GM23338 (cell line): ENCODE measurements around the gene USP15. TPM values are rescaled to one million over a fixed set of nuclear protein-coding genes. Genes with fewer than 3 reads are reported as not detected.

ENCODE experiments used
- ATAC-seq: fragments of 200-7000 bp; cut with Tn5 transposase; 3 replicates; pipeline ENCODE4 v1.9.1; 2020
- DNase-seq: peaks from one replicate; pipeline ENCODE4 v3.0.0-alpha.2; 2015; ENCODE audit warnings: low spot score
- H2AFZ ChIP-seq: fragments of 200-600 bp; sonication (generic); 2 replicates; pipeline ENCODE4 v1.8.0; 2016; ENCODE audit warnings: antibody characterized with exemption, mild to moderate bottlenecking, moderate library complexity
- H3F3A ChIP-seq: fragments of 200-600 bp; sonication (generic); replicated peaks from 2 replicates; pipeline ENCODE4 v1.8.0; 2017; ENCODE audit warnings: antibody characterized with exemption, mixed run types, low read depth
- H3K27ac ChIP-seq: fragments of 200-600 bp; sonication (generic); 2 replicates; pipeline ENCODE4 v1.6.1; 2016; ENCODE audit warnings: low read depth
- H3K27me3 ChIP-seq: fragments of 200-600 bp; sonication (generic); 2 replicates; pipeline ENCODE4 v1.8.0; 2016; ENCODE audit warnings: mild to moderate bottlenecking, mixed run types, moderate library complexity; ENCODE audit not compliant: insufficient read depth
- H3K36me3 ChIP-seq: fragments of 200-600 bp; sonication (generic); 2 replicates; pipeline ENCODE4 v1.8.0; 2016; ENCODE audit warnings: mild to moderate bottlenecking; ENCODE audit not compliant: insufficient read depth
- H3K4me1 ChIP-seq: fragments of 200-600 bp; sonication (generic); 2 replicates; pipeline ENCODE4 v1.8.0; 2016; ENCODE audit warnings: mild to moderate bottlenecking, moderate library complexity; ENCODE audit not compliant: insufficient read depth
- H3K4me2 ChIP-seq: fragments of 200-600 bp; sonication (generic); 2 replicates; pipeline ENCODE4 v1.7.1; 2017; ENCODE audit warnings: mixed run types
- H3K4me3 ChIP-seq: fragments of 200-600 bp; sonication (generic); 2 replicates; pipeline ENCODE4 v1.6.1; 2016; ENCODE audit warnings: mixed run types
- H3K79me2 ChIP-seq: fragments of 200-600 bp; sonication (generic); replicated peaks from 2 replicates; pipeline ENCODE4 v1.8.0; 2017; ENCODE audit warnings: mild to moderate bottlenecking; ENCODE audit not compliant: insufficient read depth
- H3K9me2 ChIP-seq: fragments of 200-600 bp; sonication (generic); 2 replicates; pipeline ENCODE4 v1.8.0; 2017; ENCODE audit not compliant: insufficient read depth
- H4K20me1 ChIP-seq: fragments of 200-600 bp; sonication (generic); replicated peaks from 2 replicates; pipeline ENCODE4 v1.8.0; 2017; ENCODE audit warnings: mild to moderate bottlenecking; ENCODE audit not compliant: insufficient read depth
- H3K27ac Mint-ChIP-seq: 2 replicates; pipeline ENCODE4 v1.8.0; 2020; ENCODE audit warnings: inconsistent platforms, mild to moderate bottlenecking, moderate library complexity, mixed read lengths
- H3K27me3 Mint-ChIP-seq: 3 replicates; pipeline ENCODE4 v1.8.0; 2022; ENCODE audit warnings: low read depth, mild to moderate bottlenecking, moderate library complexity, mixed read lengths, inconsistent platforms; ENCODE audit not compliant: insufficient read depth, poor library complexity
- H3K36me3 Mint-ChIP-seq: 3 replicates; pipeline ENCODE4 v1.8.0; 2021; ENCODE audit warnings: low read depth, mild to moderate bottlenecking, inconsistent platforms, moderate library complexity, mixed read lengths
- H3K4me1 Mint-ChIP-seq: 3 replicates; pipeline ENCODE4 v1.8.0; 2020; ENCODE audit warnings: mild to moderate bottlenecking, inconsistent platforms, mixed read lengths
- H3K4me3 Mint-ChIP-seq: 3 replicates; pipeline ENCODE4 v1.8.0; 2021; ENCODE audit warnings: moderate library complexity, mild to moderate bottlenecking, inconsistent platforms, mixed read lengths
- H3K9me3 Mint-ChIP-seq: 3 replicates; pipeline ENCODE4 v1.8.0; 2020; ENCODE audit warnings: moderate library complexity, mild to moderate bottlenecking, inconsistent platforms, mixed read lengths
- CTCF ChIP-seq, 2 experiments: fragments of 200-600 bp in 1 of 2; sonication (generic) in 1 of 2; conservative IDR thresholded peaks; 2 replicates each; pipeline versions ENCODE4 v1.5.1 to v1.6.1; 2016 to 2017; ENCODE audit warnings: antibody characterized with exemption in 2 of 2, low read depth in 2 of 2, mild to moderate bottlenecking in 2 of 2, moderate library complexity in 1 of 2
- ETS1 ChIP-seq: IDR thresholded peaks from 2 replicates; pipeline ENCODE4 v1.6.1; 2016; ENCODE audit warnings: antibody characterized with exemption
- EZH2 ChIP-seq: fragments of 200-600 bp; sonication (generic); IDR thresholded peaks from one replicate; pipeline ENCODE4 v1.8.0; 2017; ENCODE audit warnings: antibody characterized with exemption, mild to moderate bottlenecking, low read depth; ENCODE audit not compliant: unreplicated experiment
- JUNB ChIP-seq: IDR thresholded peaks from one replicate; pipeline ENCODE4 v1.6.1; 2016; ENCODE audit warnings: antibody characterized with exemption; ENCODE audit not compliant: unreplicated experiment
- NANOG ChIP-seq: IDR thresholded peaks from 2 replicates; pipeline ENCODE4 v1.6.1; 2016; ENCODE audit warnings: antibody characterized with exemption, borderline replicate concordance
- POLR2AphosphoS5 ChIP-seq: IDR thresholded peaks from 2 replicates; pipeline ENCODE4 v1.6.1; 2016; ENCODE audit warnings: antibody characterized with exemption, low read depth
- REST ChIP-seq: IDR thresholded peaks from one replicate; pipeline ENCODE4 v1.6.1; 2018; ENCODE audit warnings: antibody characterized with exemption; ENCODE audit not compliant: unreplicated experiment
- STAT1 ChIP-seq: IDR thresholded peaks from one replicate; pipeline ENCODE4 v1.6.1; 2016; ENCODE audit warnings: antibody characterized with exemption; ENCODE audit not compliant: unreplicated experiment
- ZNF114 ChIP-seq: fragments of 250-450 bp; sonication (Bioruptor Pico); IDR thresholded peaks from 2 replicates; pipeline ENCODE4 v1.5.0; 2020; ENCODE audit warnings: mild to moderate bottlenecking, moderate library complexity
- ZNF331 ChIP-seq: fragments of 250-450 bp; sonication (Bioruptor Pico); IDR thresholded peaks from 2 replicates; pipeline ENCODE4 v1.5.0; 2020; ENCODE audit warnings: low read depth, mild to moderate bottlenecking, moderate library complexity
- ZNF462 ChIP-seq: fragments of 250-450 bp; sonication (Bioruptor Pico); IDR thresholded peaks from 2 replicates; pipeline ENCODE4 v1.5.0; 2020; ENCODE audit warnings: mild to moderate bottlenecking, moderate library complexity
- polyA plus RNA-seq: library from polyadenylated mRNA; unstranded; fragments of >200 nt; fragmentation: Nextera tagmentation; extraction: Ambion mirVana; gene quantifications from 2 replicates; pipeline ENCODE4 v1.2.1, GENCODE V29; 2016
- total RNA-seq: library from RNA; depleted of rRNA; stranded (reverse); fragments of >200 nt; shearing (Covaris generic); gene quantifications from 2 replicates; pipeline ENCODE4 v1.2.3, GENCODE V29; 2014

USP15 gene
- total and polyA plus RNA-seq, 2 experiments from 2014 or later, result 29.5 to 60.3 TPM

GRCh38 chr12:62294378-62294777 is 34.2 kb downstream of the USP15 start (continued):
- TF ChIP-seq NANOG (no peak), CTCF (conservative IDR thresholded peaks at IDR 0.05; ENCODE audit: low read depth in 2 of 2) (no peak), ETS1 (no peak), STAT1 (no peak), JUNB (no peak), ZNF114 (CRISPR knock-in tag) (no peak), EZH2 (no peak), POLR2AphosphoS5 (no peak), ZNF331 (CRISPR knock-in tag) (no peak)

GRCh38 chr12:62296001-62296400 is 35.8 kb downstream of the USP15 start:
- Histone ChIP-seq H2AFZ (no peak overlapping the region), H3K27me3 (no peaks in the 10 kb centered on the region), H3K27ac (no peak overlapping the region), H3K36me3 (no peaks in the 10 kb centered on the region), H4K20me1 (no peaks in the 10 kb centered on the region), H3K79me2 (peaks cover 29% of the 10 kb centered on the region), H3K4me1 (peaks cover 4% of the 10 kb centered on the region; the same call in 1 of the 2 replicates), H3F3A (no peaks in the 10 kb centered on the region), H3K4me3 (no peak overlapping the region), H3K9me2 (no peaks in the 10 kb centered on the region), H3K4me2 (no peak overlapping the region)
- H3K9me3 Mint-ChIP-seq, result no peaks in the 10 kb centered on the region
- no peak overlapping the region for H3K4me3 Mint-ChIP-seq
- H3K4me1 Mint-ChIP-seq, result peaks cover 15% of the 10 kb centered on the region
- no peak for ATAC-seq
- DNase-seq, result no peak
- H3K27ac Mint-ChIP-seq, result no peak overlapping the region
- H3K27me3 Mint-ChIP-seq, result peaks cover 4% of the 10 kb centered on the region
- peaks cover 6% of the 10 kb centered on the region; the same call in 1 of the 3 replicates for H3K36me3 Mint-ChIP-seq
- TF ChIP-seq REST, result no peak
- no peak for TF ChIP-seq JUNB
- TF ChIP-seq ZNF331 (CRISPR knock-in tag), result no peak
- TF ChIP-seq ZNF462 (CRISPR knock-in tag), result no peak
- TF ChIP-seq EZH2, result no peak
- TF ChIP-seq ZNF114 (CRISPR knock-in tag), result no peak
- TF ChIP-seq ETS1, result no peak
